A549 (cell line): ENCODE measurements around the gene WNT8B. TPM values are rescaled to one million over a fixed set of nuclear protein-coding genes. Genes with fewer than 3 reads are reported as not detected.
A peak's percentile ranks its signal among the peaks of the same experiment; 100 is the strongest.

ENCODE experiments used
- ATAC-seq, 2 experiments: fragments of 200-7000 bp in 1 of 2; fragments of >200 bp in 1 of 2; cut with Nextera tagmentation in 1 of 2; cut with Tn5 transposase in 1 of 2; 3 replicates each; pipeline versions ENCODE4 v1.8.0 to v1.9.1; 2018 to 2020; ENCODE audit warnings: mild to moderate bottlenecking in 1 of 2, moderate library complexity in 1 of 2
- CTCF ChIA-PET: fragments of 300-600 bp; sonication (Branson Sonifier 250); formaldehyde crosslinking; extraction: SDS; loops from one replicate; lab custom pipeline; 2021; ENCODE audit warnings: antibody characterized with exemption, inconsistent platforms; lab: Yijun Ruan, JAX
- POLR2A ChIA-PET: fragments of 350-600 bp; formaldehyde crosslinking; extraction: SDS; loops from one replicate; lab custom pipeline; 2021; ENCODE audit warnings: antibody characterized with exemption, inconsistent platforms; lab: Yijun Ruan, JAX
- DNase-seq, 2 experiments: peaks; one replicate each; pipeline versions ENCODE4 v3.0.0 to v3.0.0-alpha.2; 2011 to 2016; ENCODE audit warnings: low read depth in 1 of 2, low spot score in 1 of 2
- FAIRE-seq: peaks from 2 replicates; lab custom pipeline; 2011; peaks lifted over from hg19 to GRCh38; lab: Jason Lieb, UNC
- H3K27ac ChIP-seq, 2 experiments: fragments of >200 bp; sonication (Bioruptor Twin); formaldehyde crosslinking; 3 replicates each; pipeline ENCODE4 v1.5.1; 2016 to 2017
- H3K4me1 ChIP-seq: fragments of >200 bp; sonication (Bioruptor Twin); formaldehyde crosslinking; 3 replicates; pipeline ENCODE4 v1.6.1; 2016
- H3K4me2 ChIP-seq: fragments of >200 bp; sonication (Bioruptor Twin); formaldehyde crosslinking; 3 replicates; pipeline ENCODE4 v1.6.1; 2016
- H3K4me3 ChIP-seq: fragments of >200 bp; sonication (Bioruptor Twin); formaldehyde crosslinking; 3 replicates; pipeline ENCODE4 v1.5.1; 2016
- H3K9me3 ChIP-seq: fragments of >200 bp; sonication (Bioruptor Twin); formaldehyde crosslinking; 3 replicates; pipeline ENCODE4 v1.6.1; 2016
- ATOH8 ChIP-seq: fragments of 250-450 bp; sonication (Bioruptor Pico); IDR thresholded peaks from 2 replicates; pipeline ENCODE4 v1.5.0; 2020; ENCODE audit warnings: low read depth, mild to moderate bottlenecking, moderate library complexity
- BHLHE40 ChIP-seq: IDR thresholded peaks from 2 replicates; pipeline ENCODE4 v1.6.1; 2012; ENCODE audit warnings: low read depth, low read length, inconsistent platforms
- CEBPB ChIP-seq, 2 experiments: fragments of >200 bp in 1 of 2; sonication (Bioruptor Twin) in 1 of 2; formaldehyde crosslinking in 1 of 2; IDR thresholded peaks; 2 replicates each; pipeline ENCODE4 v1.6.1; 2012 to 2016
- CHD4 ChIP-seq: fragments of 200-600 bp; sonication (generic); IDR thresholded peaks from 2 replicates; pipeline ENCODE4 v1.6.1; 2016; ENCODE audit warnings: antibody characterized with exemption, mild to moderate bottlenecking, borderline replicate concordance
- CTCF ChIP-seq: fragments of >200 bp; sonication (Bioruptor Twin); formaldehyde crosslinking; IDR thresholded peaks from 3 replicates; pipeline ENCODE4 v1.5.1; 2016
- E2F6 ChIP-seq: IDR thresholded peaks from 2 replicates; pipeline ENCODE4 v1.6.1; 2012; ENCODE audit warnings: low read depth, borderline replicate concordance
- ELK1 ChIP-seq: fragments of 150-350 bp; IDR thresholded peaks from 2 replicates; pipeline ENCODE4 v1.6.1; 2014; ENCODE audit warnings: low read depth, mild to moderate bottlenecking, low read length
- GATA3 ChIP-seq: IDR thresholded peaks from 2 replicates; pipeline ENCODE4 v1.6.1; 2012; ENCODE audit warnings: borderline replicate concordance
- HES2 ChIP-seq: fragments of >200 bp; sonication (Bioruptor Twin); formaldehyde crosslinking; IDR thresholded peaks from 2 replicates; pipeline ENCODE4 v1.6.1; 2016
- HOXA7 ChIP-seq: fragments of 250-450 bp; sonication (Bioruptor Pico); IDR thresholded peaks from 2 replicates; pipeline ENCODE4 v1.5.0; 2020; ENCODE audit warnings: mild to moderate bottlenecking, moderate library complexity
- HOXB5 ChIP-seq: fragments of 250-450 bp; sonication (Bioruptor Pico); IDR thresholded peaks from 2 replicates; pipeline ENCODE4 v1.5.0; 2020; ENCODE audit warnings: mild to moderate bottlenecking, moderate library complexity
- JUN ChIP-seq, 2 experiments: fragments of >200 bp; sonication (Bioruptor Twin); formaldehyde crosslinking; IDR thresholded peaks; 2 replicates in 1 of 2; 3 replicates in 1 of 2; pipeline ENCODE4 v1.6.1; 2016 to 2017
- MAZ ChIP-seq: fragments of 150-350 bp; IDR thresholded peaks from 2 replicates; pipeline ENCODE4 v1.6.1; 2014; ENCODE audit warnings: antibody characterized with exemption, low read depth, low read length, borderline replicate concordance
- NR3C1 ChIP-seq: fragments of >200 bp; sonication (Bioruptor Twin); formaldehyde crosslinking; IDR thresholded peaks from 3 replicates; pipeline ENCODE4 v1.6.1; 2017
- POLR2AphosphoS2 ChIP-seq: conservative IDR thresholded peaks from 2 replicates; pipeline ENCODE4 v1.6.1; 2012; ENCODE audit warnings: low read length, improper control_type of control experiment, inconsistent platforms
- RAD21 ChIP-seq, 2 experiments: fragments of >200 bp in 1 of 2; sonication (Bioruptor Twin) in 1 of 2; formaldehyde crosslinking in 1 of 2; IDR thresholded peaks in 1 of 2; conservative IDR thresholded peaks in 1 of 2; 2 replicates in 1 of 2; 3 replicates in 1 of 2; pipeline ENCODE4 v1.6.1; 2012 to 2018; ENCODE audit warnings: inconsistent platforms in 1 of 2
- RARB ChIP-seq: fragments of 250-450 bp; sonication (Bioruptor Pico); IDR thresholded peaks from 2 replicates; pipeline ENCODE4 v1.8.0; 2021; ENCODE audit warnings: mild to moderate bottlenecking, moderate library complexity
- RCOR1 ChIP-seq: fragments of 150-350 bp; IDR thresholded peaks from 2 replicates; pipeline ENCODE4 v1.6.1; 2014; ENCODE audit warnings: antibody characterized with exemption, low read length, low read depth
- RFX5 ChIP-seq: fragments of 450-650 bp; IDR thresholded peaks from 2 replicates; pipeline ENCODE4 v1.7.1; 2014; ENCODE audit warnings: antibody characterized with exemption, mild to moderate bottlenecking, moderate library complexity
- RNF2 ChIP-seq: fragments of 200-600 bp; sonication (generic); IDR thresholded peaks from 2 replicates; pipeline ENCODE4 v1.6.1; 2016; ENCODE audit warnings: low read depth, mild to moderate bottlenecking, antibody characterized with exemption, moderate library complexity, borderline replicate concordance
- SMC3 ChIP-seq: fragments of >200 bp; sonication (Bioruptor Twin); formaldehyde crosslinking; IDR thresholded peaks from 3 replicates; pipeline ENCODE4 v1.6.1; 2018; ENCODE audit warnings: inconsistent platforms
- USF2 ChIP-seq: fragments of 450-650 bp; IDR thresholded peaks from 2 replicates; pipeline ENCODE4 v1.6.1; 2014; ENCODE audit warnings: antibody characterized with exemption
- ZC3H11A ChIP-seq: fragments of 450-650 bp; IDR thresholded peaks from 2 replicates; pipeline ENCODE4 v1.6.1; 2014; ENCODE audit warnings: antibody characterized with exemption, mild to moderate bottlenecking
- ZFP36 ChIP-seq: fragments of 450-650 bp; IDR thresholded peaks from 2 replicates; pipeline ENCODE4 v1.6.1; 2014; ENCODE audit warnings: borderline replicate concordance; ENCODE audit not compliant: partially characterized antibody
- WGBS: methylation state at CpG from one replicate; pipeline ENCODE4 v1.1.6; 2017; ENCODE audit errors: missing lambda C conversion rate; 5-methylcytosine and 5-hydroxymethylcytosine counted together
- polyA plus RNA-seq, 4 experiments: library from polyadenylated mRNA; depleted of rRNA in 3 of 4; stranded (reverse); fragments of >200 nt; fragmentation: RNase III in 1 of 4; extraction: RNeasy Plus Mini Kit Qiagen cat#74134 plus additional on column Dnase treatment in 1 of 4; gene quantifications; 2 replicates in 3 of 4; 3 replicates in 1 of 4; pipeline ENCODE4 v1.2.3, GENCODE V29; 2011 to 2017

Gene WNT8B
- polyA plus RNA-seq, 2 of the 4 experiments (the other 2 are of a cell fraction): 0.04 to 0.05 TPM

GRCh38 chr10:100433253-100434240 lies 29.3 kb upstream of the WNT8B start:
- TF ChIP-seq CTCF (peak; percentile 100), ZC3H11A (peak; percentile 11; the same call in 1 of the 2 replicates), BHLHE40 (no peak), ZFP36 (peak; percentile 23), SMC3 (peak; percentile 100), RFX5 (peak; percentile 42; the same call in 1 of the 2 replicates), CEBPB (IDR thresholded peaks at IDR 0.05) (no peak), E2F6 (no peak), RAD21 (conservative IDR thresholded peaks at IDR 0.05 in 1 of 2, IDR thresholded peaks at IDR 0.05 in 1 of 2) (peak; percentile 100)
- FAIRE-seq: peak; percentile 97

GRCh38 chr10:100436255-100436654 lies 26.6 kb upstream of the WNT8B start:
- DNase-seq (no peak), FAIRE-seq (no peak), ATAC-seq (no peak)
- Histone ChIP-seq H3K9me3 (no peaks in the 10 kb centered on the region), H3K4me1 (peaks cover 8% of the 10 kb centered on the region; the same call in 2 of the 3 replicates), H3K4me3 (no peak overlapping the region), H3K27ac (no peak overlapping the region), H3K4me2 (no peak overlapping the region)
- POLR2A ChIA-PET: no interaction called here
- CTCF ChIA-PET: interaction anchor here (0.6 to 1.0 kb wide), 3 partner anchors 72 to 103 kb away, joined by 3 to 4 read pairs (median 3); no protein-coding TSS in a partner anchor
- 57% methylated on average over 3 of the region's 3 CpGs for WGBS
- TF ChIP-seq POLR2AphosphoS2 (no peak), CHD4 (no peak), JUN (IDR thresholded peaks at IDR 0.05) (no peak), HOXB5 (CRISPR knock-in tag) (no peak), MAZ (no peak), RCOR1 (no peak), RNF2 (no peak)

More at GRCh38 chr10:100433253-100434240, 29.3 kb upstream of the WNT8B start:
- ATAC-seq: peak; percentile 92 to 98
- POLR2A ChIA-PET: interaction anchor here (0.6 kb wide), 1 partner anchor 53 kb away, joined by 4 read pairs; no protein-coding TSS in a partner anchor
- Histone ChIP-seq H3K9me3 (no peaks in the 10 kb centered on the region), H3K4me2 (peak overlapping the region; percentile 40), H3K4me1 (peaks cover 32% of the 10 kb centered on the region), H3K4me3 (no peak overlapping the region), H3K27ac (peak overlapping the region in 1 of 2 experiments; percentile 9; a peak in 4 of 6 replicates)
- DNase-seq: peak; percentile 74 to 94
- CTCF ChIA-PET: interaction anchor here (0.6 to 7.8 kb wide), 70 partner anchors 8 to 605 kb away, joined by 3 to 534 read pairs (median 6); partner anchors contain the start of genes PKD2L1, SCD, SEC31B and WNT8B
- whole genome bisulfite sequencing: 27% methylated on average over 13 of the region's 13 CpGs

GRCh38 chr10:100438674-100439315 lies 24.0 kb upstream of the WNT8B start:
- Histone ChIP-seq H3K27ac (no peak overlapping the region), H3K4me3 (no peak overlapping the region), H3K4me1 (no peaks in the 10 kb centered on the region), H3K9me3 (no peaks in the 10 kb centered on the region), H3K4me2 (no peak overlapping the region)
- ChIA-PET CTCF (interaction anchor here (0.6 to 5.2 kb wide), 20 partner anchors 10 to 1872 kb away, joined by 3 to 45 read pairs (median 3); no protein-coding TSS in a partner anchor), POLR2A (no interaction called here)
- 84% methylated on average over 6 of the region's 6 CpGs for WGBS
- DNase-seq (no peak), ATAC-seq (no peak), FAIRE-seq (no peak)
- no peak for TF ChIP-seq SMC3
- no peak for TF ChIP-seq HES2
- no peak for TF ChIP-seq ELK1
- no peak for TF ChIP-seq GATA3
- no peak for TF ChIP-seq NR3C1
- TF ChIP-seq HOXA7 (CRISPR knock-in tag): no peak
- TF ChIP-seq USF2: no peak
- no peak for TF ChIP-seq BHLHE40
- no peak for TF ChIP-seq RARB (CRISPR knock-in tag)
- TF ChIP-seq RAD21 (conservative IDR thresholded peaks at IDR 0.05 in 1 of 2, IDR thresholded peaks at IDR 0.05 in 1 of 2): no peak
- no peak for TF ChIP-seq JUN (IDR thresholded peaks at IDR 0.05)
- no peak for TF ChIP-seq ATOH8 (CRISPR knock-in tag)
